K562 (cell line): Measurements from ENCODE around the gene BROX. TPM values are rescaled to one million over a fixed set of nuclear protein-coding genes. Genes with fewer than 3 reads are reported as not detected.

Experiments used
- ATAC-seq: fragments of 200-7000 bp; cut with Tn5 transposase; 3 replicates; pipeline ENCODE4 v1.9.1; 2020; ENCODE audit warnings: moderate library complexity
- BruUV-seq: library from RNA; stranded (reverse); fragments of 400-500 nt; replicated peaks from 2 replicates; lab custom pipeline; 2021; lab: Mats Ljungman, UMichigan
- CTCF ChIA-PET: fragments of 300-600 bp; formaldehyde crosslinking; extraction: SDS; loops from one replicate; lab custom pipeline; 2021; ENCODE audit warnings: low intra/inter-chr PET ratio; lab: Yijun Ruan, JAX
- POLR2A ChIA-PET: fragments of 300-600, 350-650 bp; sonication (Branson Sonifier 250); formaldehyde crosslinking; extraction: SDS; loops from one replicate; lab custom pipeline; 2021; ENCODE audit warnings: antibody characterized with exemption, inconsistent platforms; lab: Yijun Ruan, JAX
- DNase-seq, 4 experiments: peaks; one replicate each; pipeline versions ENCODE4 v3.0.0 to v3.0.0-alpha.2; 2011 to 2018; ENCODE audit warnings: low spot score in 3 of 4, mixed read lengths in 3 of 4; ENCODE audit errors: extremely low read depth in 1 of 4
- FAIRE-seq: peaks from 2 replicates; lab custom pipeline; 2011; peaks lifted over from hg19 to GRCh38; lab: Jason Lieb, UNC
- H2AFZ ChIP-seq: 2 replicates; pipeline ENCODE4 v1.6.0; 2011; ENCODE audit warnings: low read depth, low read length, control low read depth, inconsistent platforms
- H3K27ac ChIP-seq: fragments of 200-600 bp; 3 replicates; pipeline ENCODE4 v1.8.0; 2011; ENCODE audit warnings: low read depth, mild to moderate bottlenecking, control low read depth, inconsistent platforms, low read length, moderate library complexity, mixed read lengths; ENCODE audit errors: extremely low read depth
- H3K27me3 ChIP-seq, 2 experiments: fragments of 300-600 bp in 1 of 2; 2 replicates in 1 of 2; 3 replicates in 1 of 2; pipeline versions ENCODE4 v1.6.0 to v1.8.0; 2011; ENCODE audit warnings: inconsistent platforms in 2 of 2, low read length in 2 of 2, mild to moderate bottlenecking in 1 of 2, mixed read lengths in 1 of 2, moderate library complexity in 1 of 2; ENCODE audit not compliant: control insufficient read depth in 2 of 2, insufficient read depth in 2 of 2
- H3K36me3 ChIP-seq: fragments of 300-600 bp; 3 replicates; pipeline ENCODE4 v1.8.0; 2011; ENCODE audit warnings: mild to moderate bottlenecking, low read length, inconsistent platforms; ENCODE audit not compliant: control insufficient read depth, insufficient read depth
- H3K4me1 ChIP-seq, 2 experiments: fragments of 200-600 bp in 1 of 2; replicated peaks in 1 of 2; 2 replicates in 1 of 2; 3 replicates in 1 of 2; pipeline versions ENCODE4 v1.5.1 to v1.8.0; 2011; ENCODE audit warnings: inconsistent platforms in 2 of 2, low read length in 2 of 2, mild to moderate bottlenecking in 1 of 2, mixed read lengths in 1 of 2, moderate library complexity in 1 of 2; ENCODE audit not compliant: control insufficient read depth in 2 of 2, insufficient read depth in 2 of 2
- H3K4me2 ChIP-seq: 2 replicates; pipeline ENCODE4 v1.6.1; 2011; ENCODE audit warnings: low read length, control low read depth, inconsistent platforms, mixed read lengths; ENCODE audit not compliant: insufficient read depth
- H3K4me3 ChIP-seq: fragments of 200-600 bp; sonication (generic), shearing (Covaris generic); 2 replicates; pipeline ENCODE4 v1.5.1; 2016; ENCODE audit warnings: control low read depth, inconsistent platforms
- H3K79me2 ChIP-seq: fragments of 200-600 bp; 3 replicates; pipeline ENCODE4 v1.8.0; 2011; ENCODE audit warnings: low read length, inconsistent platforms; ENCODE audit not compliant: control insufficient read depth, insufficient read depth
- H3K9ac ChIP-seq, 2 experiments: 2 replicates each; pipeline versions ENCODE4 v1.6.0 to v1.6.1; 2011; ENCODE audit warnings: low read depth in 2 of 2, low read length in 2 of 2, control low read depth in 1 of 2, inconsistent platforms in 1 of 2, mild to moderate bottlenecking in 1 of 2, mixed read lengths in 1 of 2; ENCODE audit not compliant: insufficient read depth in 1 of 2
- H3K9me1 ChIP-seq: one replicate; pipeline ENCODE4 v1.6.0; 2011; ENCODE audit warnings: inconsistent platforms, mild to moderate bottlenecking, low read length, moderate library complexity; ENCODE audit not compliant: control insufficient read depth, insufficient read depth
- H3K9me3 ChIP-seq: replicated peaks from 2 replicates; pipeline ENCODE4 v1.5.1; 2011; ENCODE audit warnings: low read depth, low read length, inconsistent platforms; ENCODE audit not compliant: control insufficient read depth, insufficient read depth
- H4K20me1 ChIP-seq: replicated peaks from 2 replicates; pipeline ENCODE4 v1.6.1; 2011; ENCODE audit warnings: low read length, inconsistent platforms, mixed read lengths; ENCODE audit not compliant: control insufficient read depth, insufficient read depth
- ARNT ChIP-seq, 2 experiments: fragments of 450-650 bp; IDR thresholded peaks; 2 replicates each; pipeline ENCODE4 v1.6.1; 2016; ENCODE audit warnings: mild to moderate bottlenecking in 1 of 2
- COPS2 ChIP-seq: fragments of 450-650 bp; conservative IDR thresholded peaks from 2 replicates; pipeline ENCODE4 v1.6.1; 2016; ENCODE audit warnings: mild to moderate bottlenecking, moderate library complexity
- E2F3 ChIP-seq: fragments of 250-450 bp; sonication (Bioruptor Pico); IDR thresholded peaks from 2 replicates; pipeline ENCODE4 v1.4.0; 2020; ENCODE audit warnings: mild to moderate bottlenecking
- FIP1L1 ChIP-seq: fragments of 200-400 bp; formaldehyde crosslinking; IDR thresholded peaks from 2 replicates; pipeline ENCODE4 v1.6.1; 2018; ENCODE audit warnings: mild to moderate bottlenecking, low read depth, low read length; ENCODE audit not compliant: poor library complexity, severe bottlenecking
- POLR2H ChIP-seq: IDR thresholded peaks from 2 replicates; pipeline ENCODE4 v1.6.1; 2016; ENCODE audit warnings: missing genetic modification characterization, low read depth, mild to moderate bottlenecking, control low read depth, missing compliant biosample characterization, moderate library complexity
- RAD21 ChIP-seq, 2 experiments: fragments of 250-450 bp in 1 of 2; fragments of 450-650 bp in 1 of 2; sonication (Bioruptor Pico) in 1 of 2; formaldehyde crosslinking in 1 of 2; IDR thresholded peaks in 1 of 2; conservative IDR thresholded peaks in 1 of 2; 2 replicates each; pipeline versions ENCODE4 v1.4.0 to v1.8.0; 2020 to 2022; ENCODE audit warnings: mild to moderate bottlenecking in 2 of 2, moderate library complexity in 1 of 2
- SAFB2 ChIP-seq: fragments of 200-400 bp; formaldehyde crosslinking; IDR thresholded peaks from 2 replicates; pipeline ENCODE4 v1.6.1; 2018; ENCODE audit warnings: borderline replicate concordance, low read length, low read depth, moderate library complexity; ENCODE audit not compliant: severe bottlenecking
- SREBF2 ChIP-seq: sonication (generic); formaldehyde crosslinking; IDR thresholded peaks from 2 replicates; pipeline ENCODE4 v1.4.0; 2020; ENCODE audit warnings: mild to moderate bottlenecking, missing genetic modification reagents
- TBL1XR1 ChIP-seq, 2 experiments: IDR thresholded peaks; 2 replicates each; pipeline ENCODE4 v1.6.1; 2012; ENCODE audit warnings: improper control_type of control experiment in 2 of 2, low read length in 2 of 2, mild to moderate bottlenecking in 1 of 2
- ZNF239 ChIP-seq: fragments of 250-450 bp; sonication (Bioruptor Pico); IDR thresholded peaks from 2 replicates; pipeline ENCODE4 v1.4.0; 2020; ENCODE audit warnings: mild to moderate bottlenecking
- WGBS: fragments of 100-300 bp; shearing (Covaris generic); methylation state at CpG from one replicate; pipeline ENCODE4 v1.1.6; 2016; ENCODE audit warnings: low coverage, mixed read lengths; ENCODE audit not compliant: insufficient coverage; ENCODE audit errors: missing lambda C conversion rate; 5-methylcytosine and 5-hydroxymethylcytosine counted together
- in situ Hi-C: fragments of 300-500 bp; cut with MboI; formaldehyde crosslinking; loops from 4 replicates; pipeline ENCODE4 v1.15.0; 2018; ENCODE audit warnings: inconsistent platforms, mixed read lengths
- intact Hi-C: fragments of 100-400 bp; cut with micrococcal nuclease; formaldehyde crosslinking; loops from 2 replicates; pipeline ENCODE4 v1.14.2; 2022
- polyA plus RNA-seq, 8 experiments: library from polyadenylated mRNA; depleted of rRNA in 4 of 8; stranded (reverse) in 5 of 8; unstranded in 3 of 8; fragments of >200 nt; fragmentation: Nextera tagmentation in 2 of 8; fragmentation: Illumina TruSeq in 1 of 8; extraction: Ambion mirVana in 2 of 8; extraction: Trizol in 1 of 8; gene quantifications; 2 replicates each; pipeline versions ENCODE4 v1.2.1 to v1.2.3, GENCODE V29; 2011 to 2014; ENCODE audit warnings: inconsistent platforms in 1 of 8, missing spikeins in 1 of 8
- total RNA-seq, 7 experiments: library from RNA; depleted of rRNA in 6 of 7; stranded (reverse); fragments of >200 nt in 6 of 7; fragmentation: Illumina TruSeq in 2 of 7; extraction: Trizol in 2 of 7; gene quantifications; 2 replicates each; pipeline versions ENCODE4 v1.2.1 to v1.2.3, GENCODE V29; 2011 to 2021; ENCODE audit warnings: low replicate concordance in 1 of 7
- TF ChIP-seq, protein P1 (sequence below): IDR thresholded peaks from 2 replicates; pipeline ENCODE4 v1.6.1; 2011; ENCODE audit warnings: borderline replicate concordance, low read depth, mild to moderate bottlenecking, moderate library complexity, low read length; ENCODE audit not compliant: insufficient read depth, poor library complexity, severe bottlenecking
- TF ChIP-seq, protein P2 (sequence below): fragments of 450-650 bp; IDR thresholded peaks from 2 replicates; pipeline ENCODE4 v1.6.1; 2018; ENCODE audit not compliant: partially characterized antibody
- TF ChIP-seq, protein P3 (sequence below): fragments of 450-650 bp; IDR thresholded peaks from 2 replicates; pipeline ENCODE4 v1.6.1; 2016; ENCODE audit warnings: borderline replicate concordance

The BROX gene
- total and polyA plus RNA-seq, 9 of the 15 experiments (the other 6 are each of a cell fraction or from before 2014, with no cell fraction given), result 9.4 to 153 (median 45.1) TPM

DNA sequence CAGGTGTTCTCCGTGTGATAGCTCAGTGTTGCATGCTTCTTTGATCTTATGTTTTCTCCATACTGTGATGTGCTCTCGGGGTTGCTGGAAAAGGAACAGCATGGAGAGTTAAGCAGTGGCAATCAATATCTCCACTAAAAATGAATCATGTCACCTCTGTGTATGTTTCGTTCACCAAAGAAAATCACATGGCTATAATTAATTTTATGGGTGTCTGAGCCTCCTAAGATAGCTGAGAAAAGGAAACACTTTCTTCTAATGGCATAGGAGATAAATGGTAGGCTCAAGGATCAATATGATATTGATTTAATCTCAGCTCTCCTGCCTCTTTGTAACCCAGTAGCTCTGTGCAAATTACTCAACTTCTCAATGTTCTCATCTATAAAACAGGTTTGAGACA lies 38.9 kb downstream of the BROX start:
- Histone ChIP-seq H3K4me3 (no peak overlapping the region), H3K27me3 (peaks cover 0 to 9% of the 10 kb centered on the region in 2 experiments; a peak in 3 of 5 replicates), H2AFZ (no peak overlapping the region), H3K9me1 (no peaks in the 10 kb centered on the region), H3K4me2 (no peak overlapping the region), H3K36me3 (no peaks in the 10 kb centered on the region), H3K79me2 (no peaks in the 10 kb centered on the region), H4K20me1 (no peaks in the 10 kb centered on the region), H3K9me3 (no peaks in the 10 kb centered on the region), H3K9ac (no peak overlapping the region), H3K27ac (no peak overlapping the region), H3K4me1 (no peaks in the 10 kb centered on the region)
- ChIA-PET POLR2A (interaction anchor here (1.1 kb wide), 1 partner anchor 10 kb away, joined by 3 read pairs; no protein-coding TSS in a partner anchor), CTCF (interaction anchor here (0.9 kb wide), 1 partner anchor 330 kb away, joined by 3 read pairs; no protein-coding TSS in a partner anchor)
- BruUV-seq, result no TSS peak
- intact Hi-C loops (no loop called here), in situ Hi-C loops (no loop called here)
- DNase-seq (no peak), ATAC-seq (no peak), FAIRE-seq (no peak)
- TF ChIP-seq RAD21 (CRISPR knock-in tag; conservative IDR thresholded peaks at IDR 0.05 in 1 of 2, IDR thresholded peaks at IDR 0.05 in 1 of 2) (no peak), E2F3 (CRISPR knock-in tag) (no peak), ARNT (IDR thresholded peaks at IDR 0.05) (no peak), FIP1L1 (no peak), SAFB2 (no peak), COPS2 (no peak), TBL1XR1 (IDR thresholded peaks at IDR 0.05; ENCODE audit: low read length in 2 of 2) (no peak), ZNF239 (CRISPR knock-in tag) (no peak), SREBF2 (no peak), POLR2H (no peak)
- TF ChIP-seq, protein P1, sequence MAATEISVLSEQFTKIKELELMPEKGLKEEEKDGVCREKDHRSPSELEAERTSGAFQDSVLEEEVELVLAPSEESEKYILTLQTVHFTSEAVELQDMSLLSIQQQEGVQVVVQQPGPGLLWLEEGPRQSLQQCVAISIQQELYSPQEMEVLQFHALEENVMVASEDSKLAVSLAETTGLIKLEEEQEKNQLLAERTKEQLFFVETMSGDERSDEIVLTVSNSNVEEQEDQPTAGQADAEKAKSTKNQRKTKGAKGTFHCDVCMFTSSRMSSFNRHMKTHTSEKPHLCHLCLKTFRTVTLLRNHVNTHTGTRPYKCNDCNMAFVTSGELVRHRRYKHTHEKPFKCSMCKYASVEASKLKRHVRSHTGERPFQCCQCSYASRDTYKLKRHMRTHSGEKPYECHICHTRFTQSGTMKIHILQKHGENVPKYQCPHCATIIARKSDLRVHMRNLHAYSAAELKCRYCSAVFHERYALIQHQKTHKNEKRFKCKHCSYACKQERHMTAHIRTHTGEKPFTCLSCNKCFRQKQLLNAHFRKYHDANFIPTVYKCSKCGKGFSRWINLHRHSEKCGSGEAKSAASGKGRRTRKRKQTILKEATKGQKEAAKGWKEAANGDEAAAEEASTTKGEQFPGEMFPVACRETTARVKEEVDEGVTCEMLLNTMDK, result no peak
- TF ChIP-seq, protein P2, sequence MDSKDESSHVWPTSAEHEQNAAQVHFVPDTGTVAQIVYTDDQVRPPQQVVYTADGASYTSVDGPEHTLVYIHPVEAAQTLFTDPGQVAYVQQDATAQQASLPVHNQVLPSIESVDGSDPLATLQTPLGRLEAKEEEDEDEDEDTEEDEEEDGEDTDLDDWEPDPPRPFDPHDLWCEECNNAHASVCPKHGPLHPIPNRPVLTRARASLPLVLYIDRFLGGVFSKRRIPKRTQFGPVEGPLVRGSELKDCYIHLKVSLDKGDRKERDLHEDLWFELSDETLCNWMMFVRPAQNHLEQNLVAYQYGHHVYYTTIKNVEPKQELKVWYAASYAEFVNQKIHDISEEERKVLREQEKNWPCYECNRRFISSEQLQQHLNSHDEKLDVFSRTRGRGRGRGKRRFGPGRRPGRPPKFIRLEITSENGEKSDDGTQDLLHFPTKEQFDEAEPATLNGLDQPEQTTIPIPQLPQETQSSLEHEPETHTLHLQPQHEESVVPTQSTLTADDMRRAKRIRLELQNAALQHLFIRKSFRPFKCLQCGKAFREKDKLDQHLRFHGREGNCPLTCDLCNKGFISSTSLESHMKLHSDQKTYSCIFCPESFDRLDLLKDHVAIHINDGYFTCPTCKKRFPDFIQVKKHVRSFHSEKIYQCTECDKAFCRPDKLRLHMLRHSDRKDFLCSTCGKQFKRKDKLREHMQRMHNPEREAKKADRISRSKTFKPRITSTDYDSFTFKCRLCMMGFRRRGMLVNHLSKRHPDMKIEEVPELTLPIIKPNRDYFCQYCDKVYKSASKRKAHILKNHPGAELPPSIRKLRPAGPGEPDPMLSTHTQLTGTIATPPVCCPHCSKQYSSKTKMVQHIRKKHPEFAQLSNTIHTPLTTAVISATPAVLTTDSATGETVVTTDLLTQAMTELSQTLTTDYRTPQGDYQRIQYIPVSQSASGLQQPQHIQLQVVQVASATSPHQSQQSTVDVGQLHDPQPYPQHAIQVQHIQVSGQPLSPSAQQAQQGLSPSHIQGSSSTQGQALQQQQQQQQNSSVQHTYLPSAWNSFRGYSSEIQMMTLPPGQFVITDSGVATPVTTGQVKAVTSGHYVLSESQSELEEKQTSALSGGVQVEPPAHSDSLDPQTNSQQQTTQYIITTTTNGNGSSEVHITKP, result no peak
- TF ChIP-seq, protein P3, sequence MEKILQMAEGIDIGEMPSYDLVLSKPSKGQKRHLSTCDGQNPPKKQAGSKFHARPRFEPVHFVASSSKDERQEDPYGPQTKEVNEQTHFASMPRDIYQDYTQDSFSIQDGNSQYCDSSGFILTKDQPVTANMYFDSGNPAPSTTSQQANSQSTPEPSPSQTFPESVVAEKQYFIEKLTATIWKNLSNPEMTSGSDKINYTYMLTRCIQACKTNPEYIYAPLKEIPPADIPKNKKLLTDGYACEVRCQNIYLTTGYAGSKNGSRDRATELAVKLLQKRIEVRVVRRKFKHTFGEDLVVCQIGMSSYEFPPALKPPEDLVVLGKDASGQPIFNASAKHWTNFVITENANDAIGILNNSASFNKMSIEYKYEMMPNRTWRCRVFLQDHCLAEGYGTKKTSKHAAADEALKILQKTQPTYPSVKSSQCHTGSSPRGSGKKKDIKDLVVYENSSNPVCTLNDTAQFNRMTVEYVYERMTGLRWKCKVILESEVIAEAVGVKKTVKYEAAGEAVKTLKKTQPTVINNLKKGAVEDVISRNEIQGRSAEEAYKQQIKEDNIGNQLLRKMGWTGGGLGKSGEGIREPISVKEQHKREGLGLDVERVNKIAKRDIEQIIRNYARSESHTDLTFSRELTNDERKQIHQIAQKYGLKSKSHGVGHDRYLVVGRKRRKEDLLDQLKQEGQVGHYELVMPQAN, result no peak
- WGBS, result 3% methylated on average over 3 of the region's 3 CpGs
